Neutrophil (primary cell): ENCODE data around the gene YKT6.

Experiments used
- H3K27ac ChIP-seq: fragments of 200-600 bp; sonication (generic); 2 replicates; pipeline ENCODE4 v1.5.1; 2016; ENCODE audit warnings: mild to moderate bottlenecking, moderate library complexity
- H3K27me3 ChIP-seq: fragments of 200-600 bp; sonication (generic); 2 replicates; pipeline ENCODE4 v1.6.0; 2016; ENCODE audit warnings: mild to moderate bottlenecking
- H3K36me3 ChIP-seq: fragments of 200-600 bp; sonication (generic); 2 replicates; pipeline ENCODE4 v1.5.1; 2017
- H3K4me1 ChIP-seq, 2 experiments: fragments of 200-600 bp in 1 of 2; sonication (generic) in 1 of 2; 1 replicate in 1 of 2; 2 replicates in 1 of 2; pipeline versions ENCODE4 v1.5.1 to v1.6.1; 2013 to 2016; ENCODE audit warnings: low read depth in 1 of 2, low read length in 1 of 2, mild to moderate bottlenecking in 1 of 2, moderate library complexity in 1 of 2; ENCODE audit not compliant: control insufficient read depth in 1 of 2, insufficient read depth in 1 of 2
- H3K4me3 ChIP-seq, 2 experiments: fragments of 200-600 bp in 1 of 2; sonication (generic) in 1 of 2; 1 replicate in 1 of 2; 2 replicates in 1 of 2; pipeline ENCODE4 v1.5.1; 2013 to 2016; ENCODE audit warnings: low read depth in 1 of 2, low read length in 1 of 2, mild to moderate bottlenecking in 1 of 2, moderate library complexity in 1 of 2
- H3K9me3 ChIP-seq: fragments of 200-600 bp; sonication (generic); 2 replicates; pipeline ENCODE4 v1.5.1; 2016
- CTCF ChIP-seq: fragments of 200-600 bp; sonication (generic); IDR thresholded peaks from 2 replicates; pipeline ENCODE4 v1.5.1; 2016; ENCODE audit warnings: antibody characterized with exemption

The YKT6 gene

GRCh38 chr7:44256459-44256858, 55.7 kb downstream of the YKT6 start:
- no peak for TF ChIP-seq CTCF
- no peak overlapping the region for H3K4me3 ChIP-seq
- H3K27ac ChIP-seq = no peak overlapping the region

GRCh38 chr7:44257213-44257612, 56.4 kb downstream of the YKT6 start:
- Histone ChIP-seq H3K4me1 (no peaks in the 10 kb centered on the region), H3K27ac (no peak overlapping the region), H3K4me3 (no peak overlapping the region), H3K36me3 (no peaks in the 10 kb centered on the region), H3K9me3 (no peaks in the 10 kb centered on the region), H3K27me3 (no peaks in the 10 kb centered on the region)
- no peak for TF ChIP-seq CTCF

More at GRCh38 chr7:44256459-44256858, 55.7 kb downstream of the YKT6 start:
- H3K36me3 ChIP-seq = no peaks in the 10 kb centered on the region
- H3K9me3 ChIP-seq = no peaks in the 10 kb centered on the region
- H3K27me3 ChIP-seq = no peaks in the 10 kb centered on the region
- no peaks in the 10 kb centered on the region for H3K4me1 ChIP-seq

- H3K27me3 ChIP-seq = no peaks in the 10 kb centered on the region
- H3K27ac ChIP-seq = no peak overlapping the region
- no peak overlapping the region for H3K4me3 ChIP-seq
- TF ChIP-seq CTCF = no peak
- H3K4me1 ChIP-seq = no peaks in the 10 kb centered on the region
- no peaks in the 10 kb centered on the region for H3K36me3 ChIP-seq
- H3K9me3 ChIP-seq = no peaks in the 10 kb centered on the region
Measured at GRCh38 chr7:44257618-44258422, 57.0 kb downstream of the YKT6 start.

- Histone ChIP-seq H3K4me1 (no peaks in the 10 kb centered on the region), H3K4me3 (no peak overlapping the region), H3K9me3 (no peaks in the 10 kb centered on the region), H3K27me3 (no peaks in the 10 kb centered on the region), H3K36me3 (no peaks in the 10 kb centered on the region), H3K27ac (no peak overlapping the region)
- no peak for TF ChIP-seq CTCF
Measured at GRCh38 chr7:44258423-44258760, 57.6 kb downstream of the YKT6 start.

- Histone ChIP-seq H3K27me3 (no peaks in the 10 kb centered on the region), H3K27ac (no peak overlapping the region)
- no peak for TF ChIP-seq CTCF
Measured at GRCh38 chr7:44258865-44259546, 58.2 kb downstream of the YKT6 start.

More at GRCh38 chr7:44258865-44259546, 58.2 kb downstream of the YKT6 start:
- H3K4me1 ChIP-seq = no peaks in the 10 kb centered on the region
- no peaks in the 10 kb centered on the region for H3K9me3 ChIP-seq
- H3K36me3 ChIP-seq = no peaks in the 10 kb centered on the region
- no peak overlapping the region for H3K4me3 ChIP-seq
